ENCODE data around the gene HK1.
"Not testable (repeated sequence)": the region's sequence is repeated elsewhere in the genome, so short reads cannot be mapped to it uniquely, and the experiment has no call there.

DNA sequence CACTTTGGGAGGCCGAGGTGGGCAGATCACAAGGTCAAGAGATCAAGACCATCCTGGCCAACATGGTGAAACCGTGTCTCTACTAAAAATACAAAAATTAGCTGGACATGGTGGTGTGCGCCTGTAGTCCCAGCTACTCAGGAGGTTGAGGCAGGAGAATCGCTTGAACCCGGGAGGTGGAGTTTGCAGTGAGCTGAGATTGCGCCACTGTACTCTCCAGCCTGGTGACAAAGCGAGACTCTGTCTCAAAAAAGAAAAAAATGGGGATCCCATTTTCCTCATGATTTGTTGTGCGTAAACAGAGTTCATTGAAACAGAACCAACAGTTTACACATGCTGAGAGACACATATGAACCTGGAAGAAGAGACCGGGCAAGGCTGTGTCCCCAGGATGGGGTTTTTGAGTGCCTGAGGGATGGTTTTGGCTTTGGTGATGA lies 55.6 kb downstream of the HK1 start:
- TF ChIP-seq CTCF (conservative IDR thresholded peaks at IDR 0.05; ENCODE audit: low read depth, low read length); RFX5 (IDR thresholded peaks at IDR 0.05; ENCODE audit: low read depth, low read length); POLR2A (IDR thresholded peaks at IDR 0.05; ENCODE audit: low read depth, low read length); MXI1 (IDR thresholded peaks at IDR 0.05; ENCODE audit: borderline replicate concordance, low read depth, low read length); RAD21 (IDR thresholded peaks at IDR 0.05; ENCODE audit: low read length): not testable (repeated sequence)
- TF ChIP-seq, protein P1, sequence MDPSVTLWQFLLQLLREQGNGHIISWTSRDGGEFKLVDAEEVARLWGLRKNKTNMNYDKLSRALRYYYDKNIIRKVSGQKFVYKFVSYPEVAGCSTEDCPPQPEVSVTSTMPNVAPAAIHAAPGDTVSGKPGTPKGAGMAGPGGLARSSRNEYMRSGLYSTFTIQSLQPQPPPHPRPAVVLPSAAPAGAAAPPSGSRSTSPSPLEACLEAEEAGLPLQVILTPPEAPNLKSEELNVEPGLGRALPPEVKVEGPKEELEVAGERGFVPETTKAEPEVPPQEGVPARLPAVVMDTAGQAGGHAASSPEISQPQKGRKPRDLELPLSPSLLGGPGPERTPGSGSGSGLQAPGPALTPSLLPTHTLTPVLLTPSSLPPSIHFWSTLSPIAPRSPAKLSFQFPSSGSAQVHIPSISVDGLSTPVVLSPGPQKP (IDR thresholded peaks at IDR 0.05; ENCODE audit: borderline replicate concordance, low read depth, low read length) = not testable (repeated sequence)
- TF ChIP-seq, protein P2, sequence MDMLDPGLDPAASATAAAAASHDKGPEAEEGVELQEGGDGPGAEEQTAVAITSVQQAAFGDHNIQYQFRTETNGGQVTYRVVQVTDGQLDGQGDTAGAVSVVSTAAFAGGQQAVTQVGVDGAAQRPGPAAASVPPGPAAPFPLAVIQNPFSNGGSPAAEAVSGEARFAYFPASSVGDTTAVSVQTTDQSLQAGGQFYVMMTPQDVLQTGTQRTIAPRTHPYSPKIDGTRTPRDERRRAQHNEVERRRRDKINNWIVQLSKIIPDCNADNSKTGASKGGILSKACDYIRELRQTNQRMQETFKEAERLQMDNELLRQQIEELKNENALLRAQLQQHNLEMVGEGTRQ (IDR thresholded peaks at IDR 0.05; ENCODE audit: low read depth, low read length) = not testable (repeated sequence)
